ENCODE data around the gene EXOC2.

The EXOC2 gene

DNA sequence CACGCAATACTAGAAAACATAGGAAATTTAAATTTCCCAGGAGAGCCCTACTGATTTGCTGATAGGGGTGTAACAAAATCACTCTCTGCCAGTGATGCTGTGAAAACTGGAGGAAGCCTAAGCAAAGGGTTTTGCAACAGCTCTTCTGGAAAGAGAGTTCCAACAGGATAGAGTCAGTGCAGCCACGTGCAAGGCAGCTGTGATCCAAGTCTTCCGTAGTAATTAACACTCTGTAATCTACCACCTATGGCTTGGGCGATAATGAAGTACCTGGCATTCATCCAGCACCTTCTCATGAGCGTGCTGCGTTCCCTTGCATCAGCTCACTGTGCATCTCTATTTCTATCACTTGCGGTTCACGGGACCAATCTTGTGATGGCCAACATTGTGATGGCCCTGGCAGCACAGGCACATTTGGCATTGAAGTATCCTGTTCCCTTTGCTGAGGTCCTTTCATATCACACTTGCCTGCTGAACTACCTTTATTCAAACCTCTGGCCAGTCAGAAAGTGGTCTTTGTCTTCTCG is 253.2 kb downstream of the EXOC2 start:
- FAIRE-seq: no peak

DNA sequence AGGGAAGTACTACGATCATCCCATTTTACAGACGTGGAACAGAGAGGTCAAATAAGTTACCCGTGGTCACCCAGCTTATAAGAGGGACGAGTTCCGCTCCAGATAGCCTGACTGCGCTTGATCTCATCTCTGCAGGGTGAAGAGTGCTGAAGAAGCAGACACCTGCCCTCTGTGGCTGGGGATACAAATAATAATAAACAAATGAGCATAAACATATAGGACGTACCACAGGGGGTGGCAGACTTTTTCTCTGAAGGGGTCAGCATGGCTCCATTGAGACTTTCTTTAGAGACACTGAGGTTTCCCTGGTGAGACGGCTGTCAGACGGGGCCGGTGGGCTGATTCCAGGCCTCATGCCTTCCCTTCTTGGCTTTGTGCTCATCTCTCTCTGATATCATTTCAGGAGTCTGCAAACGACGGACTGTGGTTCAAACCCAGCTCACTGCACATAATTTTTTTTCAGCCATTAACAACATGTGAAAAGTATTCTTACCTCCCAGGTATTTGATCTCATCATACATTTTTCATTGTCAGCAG is 254.2 kb downstream of the EXOC2 start:
- FAIRE-seq: no peak

DNA sequence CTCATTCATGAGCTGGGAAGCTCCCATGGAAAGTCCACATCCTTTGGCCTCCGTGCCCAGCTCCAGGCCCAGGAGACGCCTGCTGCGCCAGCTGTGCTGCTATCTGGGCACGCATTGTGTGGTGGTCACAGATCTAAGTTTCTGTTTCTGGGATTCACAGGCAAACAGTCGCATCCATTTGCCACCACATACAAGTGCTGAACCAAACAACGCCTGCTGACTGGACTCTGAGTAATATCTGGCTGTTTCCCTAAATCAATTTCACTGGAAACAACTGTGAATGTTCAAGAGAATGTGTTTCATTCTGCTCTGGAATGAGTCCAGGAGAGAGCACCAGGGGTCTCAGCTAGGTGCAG is 255.9 kb downstream of the EXOC2 start:
- FAIRE-seq: no peak

DNA sequence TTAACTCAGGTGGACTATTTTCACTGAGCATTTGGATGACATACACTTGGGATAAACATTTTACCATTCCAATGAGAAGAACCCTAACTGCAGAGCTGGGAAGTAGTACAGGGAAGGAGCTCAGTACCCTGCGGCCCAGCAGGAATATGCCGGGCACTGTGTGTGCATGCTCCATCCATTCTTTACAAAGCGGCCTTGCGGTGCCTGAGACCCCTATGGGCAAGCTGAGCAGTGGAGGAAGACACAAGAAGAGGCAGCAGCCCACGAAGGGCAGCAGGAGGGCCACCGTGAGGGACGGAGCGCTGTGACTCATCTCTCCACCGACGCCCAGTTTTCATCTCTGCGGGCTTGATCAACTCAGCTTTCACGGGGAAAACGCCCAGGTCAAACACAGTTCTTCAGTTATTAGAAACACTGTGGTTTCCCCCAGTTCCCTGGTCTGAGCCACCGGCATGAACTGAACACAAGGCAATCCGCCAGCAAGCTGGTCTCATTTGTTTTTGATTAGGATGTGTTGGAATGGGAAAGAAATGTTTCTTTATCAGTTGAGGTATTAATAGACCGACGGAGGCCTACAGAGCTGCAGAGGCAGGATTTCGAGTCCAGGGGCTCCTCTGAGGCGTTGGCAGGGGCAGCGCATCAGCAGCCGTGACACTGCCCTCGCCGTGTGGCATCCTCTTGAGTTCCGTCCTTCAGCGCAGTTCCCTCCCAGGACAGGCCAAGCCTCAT is 256.5 kb downstream of the EXOC2 start:
- FAIRE-seq: no peak

DNA sequence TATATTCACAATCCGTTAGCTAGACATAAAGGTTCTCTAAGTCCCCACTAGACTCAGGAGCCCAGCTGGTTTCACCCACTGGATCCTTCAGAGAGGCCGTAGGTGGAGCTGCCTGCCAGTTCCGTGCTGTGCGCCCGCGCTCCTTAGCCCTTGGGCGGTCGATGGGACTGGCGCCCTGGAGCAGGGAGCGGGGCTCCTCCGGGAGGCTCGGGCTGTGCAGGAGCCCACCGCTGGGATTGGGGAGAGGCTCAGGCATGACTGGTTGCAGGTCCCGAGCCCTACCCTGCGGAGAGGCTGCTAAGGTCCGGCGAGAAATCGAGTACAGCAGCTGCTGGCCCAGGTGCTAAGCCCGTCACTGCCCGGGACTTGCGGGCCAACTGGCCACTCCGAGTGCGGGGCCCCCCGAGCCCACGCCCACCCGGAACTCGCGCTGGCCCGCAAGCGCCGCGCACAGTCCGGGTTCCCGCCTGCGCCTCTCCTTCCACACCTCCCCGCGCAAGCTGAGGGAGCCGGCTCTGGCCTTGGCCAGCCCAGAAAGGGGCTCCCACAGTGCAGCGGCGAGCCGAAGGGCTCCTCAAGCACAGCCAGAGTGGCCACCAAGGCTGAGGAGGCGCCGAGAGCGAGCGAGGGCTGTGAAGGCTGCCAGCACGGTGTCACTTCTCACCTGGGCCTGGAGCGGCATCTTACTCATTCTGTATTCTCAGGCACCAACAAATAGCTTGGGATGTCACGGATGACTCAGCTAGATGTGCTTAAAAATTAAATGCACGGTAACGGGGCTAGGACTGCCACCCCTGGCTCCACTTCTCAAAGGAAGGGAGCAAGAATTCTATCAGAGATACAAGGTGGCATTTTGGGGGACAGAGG is 257.3 kb downstream of the EXOC2 start:
- FAIRE-seq: no peak
